ENCODE measurements around the gene LYST. TPM values are rescaled to one million over a fixed set of nuclear protein-coding genes. Genes with fewer than 3 reads are reported as not detected.

Gene LYST
- polyA plus RNA-seq, 1 donor from 2014 or later: 23.4 TPM

- Histone ChIP-seq H3K4me3 (ENCODE audit: low read length) (no peak overlapping the region), H3K27ac (ENCODE audit: low read length) (no peak overlapping the region)
Measured at GRCh38 chr1:235893840-235894239, 27.1 kb upstream of the LYST start.

GRCh38 chr1:235892734-235893413 is 26.2 kb upstream of the LYST start:
- Histone ChIP-seq H3K4me3 (ENCODE audit: low read length) (no peak overlapping the region), H3K79me2 (replicated peaks; ENCODE audit: insufficient read depth, low read length) (no peaks in the 10 kb centered on the region), H2AFZ (ENCODE audit: low read depth, low read length) (no peak overlapping the region), H3K27ac (ENCODE audit: low read length) (no peak overlapping the region), H3F3A (ENCODE audit: insufficient read depth, low read length, poor library complexity, severe bottlenecking) (no peaks in the 10 kb centered on the region), H3K9ac (ENCODE audit: low read length) (no peak overlapping the region), H3K4me2 (ENCODE audit: low read length) (no peak overlapping the region), H3K36me3 (ENCODE audit: insufficient read depth, low read length) (no peaks in the 10 kb centered on the region), H3K9me2 (ENCODE audit: insufficient read depth, low read length) (no peaks in the 10 kb centered on the region), H4K20me1 (ENCODE audit: insufficient read depth) (no peaks in the 10 kb centered on the region), H3K9me3 (ENCODE audit: low read length) (no peaks in the 10 kb centered on the region), H3K27me3 (ENCODE audit: insufficient read depth, low read depth, low read length) (no peaks in the 10 kb centered on the region)
- TF ChIP-seq TAF1 (IDR thresholded peaks at IDR 0.05; ENCODE audit: low read depth): no peak
- no peak for TF ChIP-seq EP300 (conservative IDR thresholded peaks at IDR 0.05; ENCODE audit: poor library complexity, severe bottlenecking)
- no peak for TF ChIP-seq SMC3 (conservative IDR thresholded peaks at IDR 0.05; ENCODE audit: poor library complexity)
- no peak for TF ChIP-seq POLR2AphosphoS5 (IDR thresholded peaks at IDR 0.05)
- no peak for TF ChIP-seq EZH2 (IDR thresholded peaks at IDR 0.05; ENCODE audit: borderline replicate concordance, insufficient read depth, low read length, poor library complexity, severe bottlenecking)
- TF ChIP-seq RAD21 (conservative IDR thresholded peaks at IDR 0.05): no peak
- no peak for TF ChIP-seq MXI1 (conservative IDR thresholded peaks at IDR 0.05; ENCODE audit: poor library complexity, severe bottlenecking)
- no peak for TF ChIP-seq REST (IDR thresholded peaks at IDR 0.05; ENCODE audit: borderline replicate concordance)

More at GRCh38 chr1:235893840-235894239, 27.1 kb upstream of the LYST start:
- H3K9me2 ChIP-seq (ENCODE audit: insufficient read depth, low read length): no peaks in the 10 kb centered on the region
- TF ChIP-seq POLR2AphosphoS5 (IDR thresholded peaks at IDR 0.05): no peak
- TF ChIP-seq EZH2 (IDR thresholded peaks at IDR 0.05; ENCODE audit: borderline replicate concordance, insufficient read depth, low read length, poor library complexity, severe bottlenecking): no peak
- TF ChIP-seq SMC3 (conservative IDR thresholded peaks at IDR 0.05; ENCODE audit: poor library complexity): no peak
- no peak for TF ChIP-seq TAF1 (IDR thresholded peaks at IDR 0.05; ENCODE audit: low read depth)
- no peak for TF ChIP-seq CTCF (IDR thresholded peaks at IDR 0.05; ENCODE audit: poor library complexity, severe bottlenecking)
- no peak for TF ChIP-seq MXI1 (conservative IDR thresholded peaks at IDR 0.05; ENCODE audit: poor library complexity, severe bottlenecking)
- no peak for TF ChIP-seq REST (IDR thresholded peaks at IDR 0.05; ENCODE audit: borderline replicate concordance)
- TF ChIP-seq RAD21 (conservative IDR thresholded peaks at IDR 0.05): no peak
- no peak for TF ChIP-seq EP300 (conservative IDR thresholded peaks at IDR 0.05; ENCODE audit: poor library complexity, severe bottlenecking)
- no peaks in the 10 kb centered on the region for H3K27me3 ChIP-seq (ENCODE audit: insufficient read depth, low read depth, low read length)
- H3K36me3 ChIP-seq (ENCODE audit: insufficient read depth, low read length): no peaks in the 10 kb centered on the region
- H3K9me3 ChIP-seq (ENCODE audit: low read length): no peaks in the 10 kb centered on the region
- no peaks in the 10 kb centered on the region for H3K79me2 ChIP-seq (replicated peaks; ENCODE audit: insufficient read depth, low read length)
- H4K20me1 ChIP-seq (ENCODE audit: insufficient read depth): no peaks in the 10 kb centered on the region
- H3K4me2 ChIP-seq (ENCODE audit: low read length): no peak overlapping the region
- no peak overlapping the region for H2AFZ ChIP-seq (ENCODE audit: low read depth, low read length)
- no peaks in the 10 kb centered on the region for H3F3A ChIP-seq (ENCODE audit: insufficient read depth, low read length, poor library complexity, severe bottlenecking)
- no peak overlapping the region for H3K9ac ChIP-seq (ENCODE audit: low read length)

Measured in neural cell (in vitro differentiated cells).